SK-MEL-5 (cell line): Measurements from ENCODE around the gene MYH16. TPM values are rescaled to one million over a fixed set of nuclear protein-coding genes. Genes with fewer than 3 reads are reported as not detected.

Experiments used
- total RNA-seq: library from RNA; depleted of rRNA; stranded (reverse); fragments of >200 nt; shearing (Covaris generic); gene quantifications from 2 replicates; pipeline ENCODE4 v1.2.3, GENCODE V29; 2014; rRNA removed

Gene MYH16
- total RNA-seq, 1 experiment from 2014 or later, result not detected

Other genes starting within 250 kb of the MYH16 start
- 40.8 and 42.1 TPM in 2 replicates for gene SMURF1, start 128.7 kb upstream of the MYH16 start, total RNA-seq
- gene KPNA7, start 64.7 kb upstream of the MYH16 start, total RNA-seq, result not detected in 2 replicates
- gene ARPC1A, start 53.1 kb downstream of the MYH16 start, total RNA-seq, result 317 and 342 TPM in 2 replicates
- gene ARPC1B, start 101.9 kb downstream of the MYH16 start, total RNA-seq, result 1,635 and 1,714 TPM in 2 replicates
- 54.2 and 55.6 TPM in 2 replicates for gene PDAP1, start 135.8 kb downstream of the MYH16 start, total RNA-seq
- 228 and 236 TPM in 2 replicates for gene BUD31, start 136.1 kb downstream of the MYH16 start, total RNA-seq
- 17.4 and 18.4 TPM in 2 replicates for gene PTCD1, start 166.0 kb downstream of the MYH16 start, total RNA-seq
- gene CPSF4, start 166.1 kb downstream of the MYH16 start, total RNA-seq, result 48.8 and 53.7 TPM in 2 replicates
- gene ATP5MF, start 193.3 kb downstream of the MYH16 start, total RNA-seq, result 998 and 1,034 TPM in 2 replicates
- gene ZNF789, start 200.1 kb downstream of the MYH16 start, total RNA-seq, result 14.2 and 15.9 TPM in 2 replicates
- gene ZNF394, start 227.4 kb downstream of the MYH16 start, total RNA-seq, result 36.5 and 40.5 TPM in 2 replicates
- gene ZKSCAN5, start 231.8 kb downstream of the MYH16 start, total RNA-seq, result 24.6 and 26.2 TPM in 2 replicates